ENCODE data around the gene COL23A1.

GRCh38 chr5:178364326-178364675, 225.9 kb downstream of the COL23A1 start:
- no peak for TF ChIP-seq CTCF (optimal IDR thresholded peaks at IDR 0.05 in 1 of 3, IDR thresholded peaks at IDR 0.05 in 1 of 3, conservative IDR thresholded peaks at IDR 0.05 in 1 of 3; ENCODE audit: extremely low read depth in 1 of 3, insufficient read depth in 2 of 3, low read length in 3 of 3)
- no peak for TF ChIP-seq EZH2 (IDR thresholded peaks at IDR 0.05; ENCODE audit: low read length)
